Measurements from ENCODE around the gene SSNA1. TPM values are rescaled to one million over a fixed set of nuclear protein-coding genes. Genes with fewer than 3 reads are reported as not detected.
A peak's percentile ranks its signal among the peaks of the same experiment; 100 is the strongest.

Gene SSNA1
- total and polyA plus RNA-seq, 2 donors (not counting 1 experiment from before 2014, with no cell fraction given): 37.7 to 56.3 TPM

DNA sequence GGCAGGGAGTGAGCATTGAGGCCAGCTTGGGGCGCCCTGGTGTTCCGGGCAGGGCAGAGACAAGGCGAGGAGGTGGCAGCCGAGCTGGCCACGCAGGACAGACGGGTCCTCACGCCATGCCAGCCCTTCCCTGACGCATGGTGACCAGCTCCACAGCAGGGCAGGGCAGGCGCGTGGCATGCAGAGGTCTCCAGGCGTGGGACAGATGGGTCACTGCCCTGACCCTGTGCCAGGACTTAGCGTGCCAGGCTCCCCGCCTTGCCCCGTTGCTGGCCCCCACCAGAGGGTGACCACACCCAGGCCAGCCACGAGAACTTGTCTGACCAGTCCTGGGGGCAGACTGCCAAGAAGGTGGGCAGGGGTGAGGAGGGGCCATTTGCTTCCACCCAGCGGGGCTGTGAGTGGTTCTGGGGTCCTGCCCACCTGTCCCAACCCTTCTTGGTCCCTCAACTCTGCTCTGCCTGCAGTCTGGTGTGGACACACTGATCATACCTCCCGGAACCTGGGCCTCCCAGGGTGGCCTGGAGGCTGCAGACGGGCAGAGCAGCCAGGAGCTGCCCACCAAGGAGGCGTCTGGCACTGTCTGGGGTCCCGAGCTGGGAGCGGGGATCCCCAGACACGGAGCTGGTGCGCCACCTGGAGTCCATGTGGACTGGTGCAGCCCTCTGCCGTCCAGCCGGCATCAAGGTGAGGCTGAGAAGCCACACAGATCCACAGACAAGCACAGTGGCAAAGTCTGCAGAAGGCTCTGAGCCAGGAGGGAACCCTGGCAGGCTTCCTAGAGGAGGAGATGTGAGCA, 38.8 kb downstream of the SSNA1 start, which contains the start of gene RNF224:
Gene RNF224 (plus strand): TSS at position 449 of the 799 bp plus-strand sequence. CDS start 834 bp downstream, outside the sequence.
- no peaks in the 10 kb centered on the region for H3K27me3 ChIP-seq (ENCODE audit: control insufficient read depth, insufficient read depth, low read length)
- no peaks in the 10 kb centered on the region for H3K79me2 ChIP-seq (ENCODE audit: control insufficient read depth, insufficient read depth, low read length)
- TF ChIP-seq, protein P1, sequence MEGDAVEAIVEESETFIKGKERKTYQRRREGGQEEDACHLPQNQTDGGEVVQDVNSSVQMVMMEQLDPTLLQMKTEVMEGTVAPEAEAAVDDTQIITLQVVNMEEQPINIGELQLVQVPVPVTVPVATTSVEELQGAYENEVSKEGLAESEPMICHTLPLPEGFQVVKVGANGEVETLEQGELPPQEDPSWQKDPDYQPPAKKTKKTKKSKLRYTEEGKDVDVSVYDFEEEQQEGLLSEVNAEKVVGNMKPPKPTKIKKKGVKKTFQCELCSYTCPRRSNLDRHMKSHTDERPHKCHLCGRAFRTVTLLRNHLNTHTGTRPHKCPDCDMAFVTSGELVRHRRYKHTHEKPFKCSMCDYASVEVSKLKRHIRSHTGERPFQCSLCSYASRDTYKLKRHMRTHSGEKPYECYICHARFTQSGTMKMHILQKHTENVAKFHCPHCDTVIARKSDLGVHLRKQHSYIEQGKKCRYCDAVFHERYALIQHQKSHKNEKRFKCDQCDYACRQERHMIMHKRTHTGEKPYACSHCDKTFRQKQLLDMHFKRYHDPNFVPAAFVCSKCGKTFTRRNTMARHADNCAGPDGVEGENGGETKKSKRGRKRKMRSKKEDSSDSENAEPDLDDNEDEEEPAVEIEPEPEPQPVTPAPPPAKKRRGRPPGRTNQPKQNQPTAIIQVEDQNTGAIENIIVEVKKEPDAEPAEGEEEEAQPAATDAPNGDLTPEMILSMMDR (conservative IDR thresholded peaks at IDR 0.05 in 1 of 2, IDR thresholded peaks at IDR 0.05 in 1 of 2; ENCODE audit: low read depth in 1 of 2, low read length in 2 of 2): peak; percentile 66 to 83
- no peak for TF ChIP-seq EZH2 (IDR thresholded peaks at IDR 0.05; ENCODE audit: low read length, missing control alignments)
- no peak within 1 kb of the TSS for H2AFZ ChIP-seq (ENCODE audit: low read length)
- DNase-seq (ENCODE audit: low read depth in 2 of 2): peak; percentile 49 to 63
- no peaks in the 10 kb centered on the region for H3K9me3 ChIP-seq (ENCODE audit: control insufficient read depth, insufficient read depth, low read depth, low read length)
- no peak within 1 kb of the TSS for H3K9ac ChIP-seq (ENCODE audit: insufficient read depth, low read length)
- H3K4me2 ChIP-seq (ENCODE audit: extremely low read depth, insufficient read depth, low read length): no peak within 1 kb of the TSS
- H3K4me3 ChIP-seq (replicated peaks in 1 of 4; ENCODE audit: control extremely low read depth in 1 of 4, insufficient read depth in 1 of 4, low read depth in 3 of 4, low read length in 4 of 4): no peak within 1 kb of the TSS
- peaks cover 3% of the 10 kb centered on the region for H3K4me1 ChIP-seq (ENCODE audit: control insufficient read depth, extremely low read depth, insufficient read depth, low read length)
- no peaks in the 10 kb centered on the region for H4K20me1 ChIP-seq (ENCODE audit: control insufficient read depth, extremely low read depth, insufficient read depth, low read length)
- no peaks in the 10 kb centered on the region for H3K36me3 ChIP-seq (ENCODE audit: control insufficient read depth, insufficient read depth, low read length)
- no peak within 1 kb of the TSS for H3K27ac ChIP-seq (ENCODE audit: insufficient read depth, low read length)

DNA sequence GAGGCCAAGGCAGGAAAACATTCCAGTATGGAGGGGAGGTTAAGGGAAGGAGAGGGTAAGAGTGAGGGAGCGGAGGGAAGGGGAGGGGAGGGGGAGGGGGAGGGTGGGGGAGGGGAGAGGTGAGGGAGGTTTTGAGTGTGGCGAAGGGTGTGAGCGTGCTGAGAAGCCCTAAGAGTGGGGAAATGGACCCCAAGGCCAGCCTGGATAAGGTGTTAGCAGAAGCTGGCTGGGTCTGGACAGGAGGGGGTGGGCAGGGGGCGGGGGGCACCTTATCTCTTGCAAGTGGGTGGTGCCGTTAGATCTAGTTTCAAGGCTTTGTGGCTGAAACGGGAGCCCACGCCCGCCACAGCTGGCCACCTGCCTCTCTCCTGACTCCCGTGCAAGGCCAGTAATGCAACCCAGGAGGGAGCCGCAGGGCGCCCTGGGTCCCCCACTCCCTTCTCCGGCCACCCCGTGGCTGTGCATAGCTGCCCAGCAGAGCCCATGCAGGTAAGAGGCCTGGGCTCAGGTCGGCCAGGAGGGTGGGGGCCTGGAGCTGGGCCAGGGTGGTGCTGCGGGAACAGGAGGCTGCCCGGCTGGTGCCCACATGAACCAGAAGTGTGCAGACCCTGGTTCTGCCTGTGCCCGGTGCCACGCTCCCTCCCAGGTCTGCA, 39.5 kb downstream of the SSNA1 start:
- no peaks in the 10 kb centered on the region for H3K9me3 ChIP-seq (ENCODE audit: control insufficient read depth, insufficient read depth, low read depth, low read length)
- H2AFZ ChIP-seq (ENCODE audit: low read length): no peak overlapping the region
- no peak overlapping the region for H3K9ac ChIP-seq (ENCODE audit: insufficient read depth, low read length)
- no peaks in the 10 kb centered on the region for H3K79me2 ChIP-seq (ENCODE audit: control insufficient read depth, insufficient read depth, low read length)
- H3K4me1 ChIP-seq (ENCODE audit: control insufficient read depth, extremely low read depth, insufficient read depth, low read length): peaks cover 1% of the 10 kb centered on the region
- H3K27me3 ChIP-seq (ENCODE audit: control insufficient read depth, insufficient read depth, low read length): no peaks in the 10 kb centered on the region
- DNase-seq (ENCODE audit: low read depth in 2 of 2): no peak
- no peak overlapping the region for H3K4me3 ChIP-seq (replicated peaks in 1 of 4; ENCODE audit: control extremely low read depth in 1 of 4, insufficient read depth in 1 of 4, low read depth in 3 of 4, low read length in 4 of 4)
- H3K36me3 ChIP-seq (ENCODE audit: control insufficient read depth, insufficient read depth, low read length): no peaks in the 10 kb centered on the region
- H3K4me2 ChIP-seq (ENCODE audit: extremely low read depth, insufficient read depth, low read length): no peak overlapping the region
- no peaks in the 10 kb centered on the region for H4K20me1 ChIP-seq (ENCODE audit: control insufficient read depth, extremely low read depth, insufficient read depth, low read length)
- no peak overlapping the region for H3K27ac ChIP-seq (ENCODE audit: insufficient read depth, low read length)
- TF ChIP-seq, protein P1 (conservative IDR thresholded peaks at IDR 0.05 in 1 of 2, IDR thresholded peaks at IDR 0.05 in 1 of 2; ENCODE audit: low read depth in 1 of 2, low read length in 2 of 2): no peak
- no peak for TF ChIP-seq EZH2 (IDR thresholded peaks at IDR 0.05; ENCODE audit: low read length, missing control alignments)

DNA sequence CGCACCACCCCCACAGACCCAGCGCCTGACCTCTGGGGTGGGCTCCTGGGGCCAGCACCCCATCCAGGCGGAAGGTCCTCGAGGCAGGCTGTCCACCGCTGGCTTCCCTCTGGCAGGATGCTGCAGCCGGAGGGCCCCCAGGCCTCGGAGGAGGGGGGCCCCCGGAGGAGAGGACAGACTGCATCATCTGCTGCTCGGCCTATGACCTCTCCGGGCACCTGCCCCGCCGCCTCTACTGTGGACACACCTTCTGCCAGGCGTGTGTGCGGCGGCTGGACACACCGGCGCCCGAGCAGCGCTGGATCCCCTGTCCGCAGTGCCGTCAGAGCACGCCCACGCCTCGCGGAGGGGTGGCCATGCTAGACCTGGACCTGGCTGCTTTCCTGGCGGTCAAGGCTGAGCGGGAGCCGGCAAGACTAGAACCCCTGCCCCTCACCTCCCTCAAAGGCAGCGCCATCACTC, 40.1 kb downstream of the SSNA1 start:
- Histone ChIP-seq H3K79me2 (ENCODE audit: control insufficient read depth, insufficient read depth, low read length) (no peaks in the 10 kb centered on the region), H3K36me3 (ENCODE audit: control insufficient read depth, insufficient read depth, low read length) (no peaks in the 10 kb centered on the region), H3K4me2 (ENCODE audit: extremely low read depth, insufficient read depth, low read length) (no peak overlapping the region), H3K9me3 (ENCODE audit: control insufficient read depth, insufficient read depth, low read depth, low read length) (no peaks in the 10 kb centered on the region), H2AFZ (ENCODE audit: low read length) (no peak overlapping the region), H3K9ac (ENCODE audit: insufficient read depth, low read length) (no peak overlapping the region), H3K4me3 (replicated peaks in 1 of 4; ENCODE audit: control extremely low read depth in 1 of 4, insufficient read depth in 1 of 4, low read depth in 3 of 4, low read length in 4 of 4) (no peak overlapping the region), H3K4me1 (ENCODE audit: control insufficient read depth, extremely low read depth, insufficient read depth, low read length) (no peaks in the 10 kb centered on the region), H4K20me1 (ENCODE audit: control insufficient read depth, extremely low read depth, insufficient read depth, low read length) (no peaks in the 10 kb centered on the region), H3K27ac (ENCODE audit: insufficient read depth, low read length) (no peak overlapping the region), H3K27me3 (ENCODE audit: control insufficient read depth, insufficient read depth, low read length) (no peaks in the 10 kb centered on the region)
- no peak for DNase-seq (ENCODE audit: low read depth in 2 of 2)
- no peak for TF ChIP-seq EZH2 (IDR thresholded peaks at IDR 0.05; ENCODE audit: low read length, missing control alignments)
- TF ChIP-seq, protein P1 (conservative IDR thresholded peaks at IDR 0.05 in 1 of 2, IDR thresholded peaks at IDR 0.05 in 1 of 2; ENCODE audit: low read depth in 1 of 2, low read length in 2 of 2): no peak

Measured in fibroblast of lung (primary cell).